Panc1 (cell line): ENCODE measurements around the gene DDI2.

Experiments used
- CTCF ChIP-seq: fragments of 450-650 bp; IDR thresholded peaks from 2 replicates; pipeline ENCODE4 v1.5.1; 2017; ENCODE audit warnings: mild to moderate bottlenecking
- TCF7L2 ChIP-seq: IDR thresholded peaks from 2 replicates; pipeline ENCODE4 v1.6.1; 2011; ENCODE audit warnings: mild to moderate bottlenecking, low read depth, low read length, inconsistent platforms

GRCh38 chr1:15618077-15618654, 908 bp downstream of the DDI2 start:
- TF ChIP-seq CTCF: no peak
- no peak for TF ChIP-seq TCF7L2
